GM19240 (cell line): ENCODE data around the gene FARP1.
"Not testable (repeated sequence)": the region's sequence is repeated elsewhere in the genome, so short reads cannot be mapped to it uniquely, and the experiment has no call there.

ENCODE experiments used
- DNase-seq: peaks from one replicate; pipeline ENCODE4 v3.0.0; 2011; ENCODE audit warnings: low spot score; ENCODE audit not compliant: insufficient read length

FARP1 gene

DNA sequence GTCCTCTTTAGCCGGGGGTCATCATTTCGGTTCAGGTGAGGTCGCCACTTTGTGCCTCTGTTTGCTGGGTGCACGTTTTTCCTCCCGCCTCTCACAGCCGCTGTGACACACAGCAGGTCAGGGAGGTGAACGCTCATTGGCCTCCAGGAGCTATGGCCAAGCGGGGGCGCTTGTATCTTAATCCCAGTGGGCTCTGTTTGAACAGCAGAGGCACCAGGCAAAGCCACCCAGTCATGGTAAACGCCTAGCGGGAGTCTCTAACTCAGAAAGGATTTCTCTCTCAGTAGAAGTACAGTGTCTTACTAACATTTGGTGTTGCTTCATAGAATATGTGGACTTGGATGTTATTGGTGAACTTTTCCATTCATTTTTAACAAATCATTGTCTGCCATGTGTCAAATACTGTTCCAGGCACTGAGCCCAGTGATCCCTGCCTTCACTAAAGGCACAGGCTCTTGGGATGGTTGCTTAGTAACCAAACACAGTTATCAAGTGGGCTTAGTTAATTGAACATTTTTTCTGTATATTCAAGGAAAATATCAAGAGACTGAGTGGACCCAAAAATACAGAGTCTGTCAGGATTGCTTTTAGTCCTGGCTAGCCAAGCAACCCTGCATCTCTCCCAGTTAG lies 247.3 kb downstream of the FARP1 start:
- no peak for DNase-seq

DNA sequence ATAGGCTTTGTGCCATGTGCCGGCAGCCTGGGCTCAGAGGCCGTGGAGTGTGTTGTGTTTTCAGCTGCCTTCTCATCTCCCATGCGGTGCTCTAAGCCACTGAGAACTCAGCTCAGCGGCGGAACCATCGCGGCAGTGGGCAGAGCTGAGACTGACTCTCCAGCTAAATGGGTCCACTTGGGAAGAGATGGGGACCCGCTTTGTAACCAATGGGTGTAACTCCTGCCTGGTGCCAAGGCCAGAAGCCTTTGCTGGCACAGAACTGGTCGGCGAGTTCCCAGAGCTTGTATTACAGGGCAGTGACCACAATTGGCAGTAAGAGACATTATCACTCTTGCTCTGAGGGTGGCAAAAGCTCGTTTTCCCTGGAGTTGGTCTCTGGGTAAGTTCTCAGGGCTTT lies 251.0 kb downstream of the FARP1 start:
- DNase-seq = no peak

DNA sequence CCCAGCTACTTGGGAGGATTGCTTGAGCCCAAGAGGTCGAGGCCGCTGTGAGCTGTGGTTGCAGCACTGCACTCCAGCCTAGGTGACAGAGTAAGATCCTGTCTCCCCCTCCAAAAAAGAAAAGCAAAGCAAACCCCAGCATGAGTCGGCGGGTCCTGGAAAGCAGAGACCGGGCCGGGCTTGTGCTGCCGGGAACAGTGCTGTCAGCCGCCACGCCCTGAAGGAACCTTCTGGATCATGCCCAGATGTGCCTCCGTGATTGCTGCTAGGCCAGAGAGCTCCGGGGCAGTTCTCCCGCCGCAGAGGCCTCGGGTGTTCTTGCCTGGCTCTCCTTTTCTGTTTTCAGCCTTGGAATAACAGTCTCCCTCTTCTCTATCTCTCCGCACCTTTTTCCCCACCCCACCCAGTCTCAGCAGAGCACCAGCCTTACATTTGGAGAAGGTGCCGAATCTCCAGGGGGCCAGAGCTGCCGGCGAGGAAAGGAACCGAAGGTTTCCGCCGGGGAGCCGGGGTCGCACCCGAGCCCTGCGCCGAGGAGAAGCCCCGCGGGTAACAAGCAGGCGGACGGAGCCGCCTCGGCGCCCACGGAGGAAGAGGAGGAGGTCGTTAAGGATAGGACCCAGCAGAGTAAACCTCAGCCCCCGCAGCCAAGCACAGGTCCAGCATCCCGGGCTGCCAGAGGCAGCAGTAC lies 252.1 kb downstream of the FARP1 start:
- DNase-seq = no peak

DNA sequence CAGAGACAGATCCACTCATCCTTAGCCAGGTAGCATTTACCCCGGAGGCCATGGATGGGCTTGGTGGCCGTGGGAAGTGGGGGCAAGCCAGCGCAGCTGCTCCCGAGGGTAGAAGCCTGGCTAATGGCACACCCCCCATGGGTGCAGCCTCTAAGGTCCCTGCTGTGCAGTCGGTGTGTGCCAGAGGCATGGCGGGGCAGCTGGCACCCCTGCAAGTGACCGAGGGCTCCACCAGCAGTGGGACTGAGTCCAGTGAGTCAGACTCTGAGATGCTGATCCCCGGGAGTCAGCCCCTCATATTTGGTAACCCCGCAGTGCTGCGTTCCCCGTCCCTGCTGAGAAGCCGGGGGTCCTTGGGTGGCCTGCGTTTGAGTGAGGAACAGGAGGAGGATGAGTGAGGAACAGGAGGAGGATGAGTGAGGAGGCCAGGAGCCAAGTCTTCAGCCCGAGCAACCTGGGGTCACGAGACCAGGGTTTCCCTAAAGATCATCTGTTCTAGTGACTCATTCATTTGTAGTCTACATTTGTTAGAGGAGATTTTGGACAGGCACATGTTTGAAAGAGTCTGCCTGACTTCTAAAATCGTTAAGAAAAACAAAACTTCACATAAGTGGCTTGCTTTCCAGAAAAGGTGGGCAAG lies 253.3 kb downstream of the FARP1 start:
- no peak for DNase-seq

DNA sequence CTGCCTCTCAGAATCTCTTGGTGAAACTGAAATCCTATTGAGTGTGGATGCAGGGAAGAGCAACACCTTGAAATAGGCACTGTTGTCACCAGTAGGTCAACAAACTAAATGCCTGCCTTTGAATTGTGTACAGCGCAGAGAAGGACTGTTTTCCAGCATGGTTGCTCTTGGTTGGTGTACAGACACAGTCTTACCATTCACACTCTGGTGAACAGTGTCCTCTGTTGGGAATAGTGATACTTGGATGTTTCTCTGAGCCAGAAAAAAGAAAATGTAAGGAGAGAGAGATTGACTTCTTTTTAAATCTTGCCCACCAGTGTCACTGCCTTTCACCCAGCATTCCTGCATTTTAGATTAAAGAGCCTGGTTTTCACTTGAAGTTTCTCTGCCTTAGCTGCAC lies 254.3 kb downstream of the FARP1 start:
- DNase-seq = no peak

DNA sequence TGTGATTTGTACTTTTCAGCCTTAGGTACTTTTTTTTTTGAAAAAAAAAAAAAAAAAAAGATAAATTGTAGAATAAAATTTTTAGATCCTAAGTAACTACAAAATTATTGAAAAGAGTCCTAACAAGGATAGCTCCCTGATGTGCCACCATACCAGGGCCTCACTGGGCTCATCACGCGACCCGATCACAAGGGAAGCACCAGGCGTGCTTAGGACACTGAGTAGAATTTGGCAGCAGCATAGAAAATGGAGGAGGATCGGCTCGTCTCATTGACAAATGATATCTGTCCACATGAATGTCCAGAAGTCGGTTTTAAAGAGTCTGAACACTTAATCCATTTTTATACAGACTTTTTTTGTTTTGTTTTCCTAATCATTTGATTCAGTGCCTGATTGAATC lies 255.0 kb downstream of the FARP1 start:
- DNase-seq = no peak

DNA sequence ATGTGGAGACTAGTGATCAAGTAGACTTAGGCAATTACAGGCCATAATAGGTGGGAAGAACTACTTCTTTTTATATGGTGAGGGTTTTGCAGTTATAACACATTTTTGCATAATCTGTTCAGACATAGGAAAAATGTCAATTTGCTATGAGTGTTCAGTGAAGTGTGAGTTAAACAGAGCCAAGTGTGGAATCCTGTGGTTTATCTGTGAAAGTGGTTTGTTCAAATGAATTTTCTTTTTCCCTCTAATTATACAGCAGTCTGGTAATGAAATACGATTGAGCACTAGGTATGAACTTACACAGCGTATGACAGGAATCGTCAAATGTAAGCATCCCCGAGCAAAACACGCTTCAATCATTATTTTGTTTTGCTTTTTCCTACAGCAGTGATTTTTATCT lies 255.7 kb downstream of the FARP1 start:
- DNase-seq = no peak

DNA sequence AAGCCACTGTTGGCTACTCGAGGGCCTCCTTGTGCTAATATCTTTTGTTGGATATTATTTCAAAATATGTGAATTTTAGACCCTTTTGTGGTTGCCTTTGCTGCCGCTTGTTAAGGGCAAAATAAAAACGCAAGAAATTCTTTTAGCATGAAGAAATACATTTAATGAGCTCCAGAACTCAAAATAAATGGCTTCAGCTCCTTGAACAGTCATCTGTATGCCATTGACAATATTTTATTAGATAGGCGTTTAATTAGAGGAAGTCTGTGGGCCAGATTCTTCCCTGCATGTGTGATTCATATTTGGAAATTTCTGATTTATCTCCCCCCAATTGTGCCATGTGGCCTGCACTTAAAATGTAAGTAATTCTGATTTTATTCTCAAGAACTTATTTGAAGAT lies 256.9 kb downstream of the FARP1 start:
- DNase-seq = no peak

DNA sequence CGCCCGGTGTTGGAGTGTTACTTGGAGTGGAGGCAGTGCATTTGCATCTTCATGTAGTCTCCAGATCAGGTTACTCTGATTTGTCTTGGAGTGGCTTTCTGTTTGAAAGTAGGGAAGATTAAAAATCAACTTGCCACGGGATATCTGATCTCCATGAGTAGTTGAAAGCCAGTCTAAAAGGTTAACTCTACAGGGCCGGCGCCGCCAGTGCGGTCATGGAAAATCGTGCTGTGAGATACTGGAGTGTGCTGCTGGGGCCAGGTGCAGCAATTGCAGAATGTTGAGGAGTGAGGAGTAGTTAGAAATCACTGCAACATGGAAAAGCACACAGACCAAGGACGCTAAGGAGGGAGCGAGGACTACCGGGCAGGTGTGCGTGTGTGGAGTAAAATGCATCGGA lies 259.0 kb downstream of the FARP1 start:
- DNase-seq = no peak

DNA sequence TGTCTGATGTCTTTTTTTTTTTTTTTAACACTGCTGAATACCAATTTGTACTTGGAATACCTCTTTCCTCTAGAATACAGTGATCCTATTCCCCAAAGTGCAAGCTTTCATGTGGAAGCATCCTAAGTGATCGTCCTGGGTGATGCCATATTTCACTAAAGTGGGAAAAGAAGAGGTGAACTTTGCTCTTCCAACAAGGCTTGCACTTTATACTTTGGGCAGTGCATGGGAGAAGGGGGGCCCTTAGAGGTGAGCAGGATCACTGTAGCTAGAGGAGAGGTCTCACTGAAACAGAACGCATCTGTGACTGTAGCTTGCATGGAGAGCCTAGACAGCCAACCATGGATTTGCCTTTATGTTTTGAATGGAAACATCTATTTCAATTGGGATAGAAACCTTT lies 260.2 kb downstream of the FARP1 start:
- DNase-seq = no peak

DNA sequence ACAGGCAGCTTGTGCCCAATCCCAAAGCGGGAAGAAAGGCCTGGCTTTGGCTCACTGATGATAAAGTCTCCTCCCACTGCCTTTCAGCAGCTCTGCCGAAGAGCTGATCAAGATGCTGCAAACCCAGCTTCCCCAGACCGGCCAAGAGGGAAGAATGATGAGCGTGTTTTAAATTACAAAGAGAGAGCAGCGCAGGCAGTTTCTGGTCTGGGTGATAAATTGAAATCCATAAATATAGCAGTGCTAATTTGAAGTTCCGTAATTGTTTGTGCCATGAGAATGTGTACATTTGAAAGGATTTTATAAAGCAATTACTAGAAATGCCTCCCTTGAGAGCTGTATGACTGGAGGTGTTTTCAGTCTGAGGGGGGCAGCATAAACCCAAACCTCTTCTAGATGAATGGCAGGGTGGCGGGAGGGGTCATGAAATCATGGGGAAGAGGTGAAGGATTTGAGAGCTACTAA lies 262.2 kb downstream of the FARP1 start:
- no peak for DNase-seq

DNA sequence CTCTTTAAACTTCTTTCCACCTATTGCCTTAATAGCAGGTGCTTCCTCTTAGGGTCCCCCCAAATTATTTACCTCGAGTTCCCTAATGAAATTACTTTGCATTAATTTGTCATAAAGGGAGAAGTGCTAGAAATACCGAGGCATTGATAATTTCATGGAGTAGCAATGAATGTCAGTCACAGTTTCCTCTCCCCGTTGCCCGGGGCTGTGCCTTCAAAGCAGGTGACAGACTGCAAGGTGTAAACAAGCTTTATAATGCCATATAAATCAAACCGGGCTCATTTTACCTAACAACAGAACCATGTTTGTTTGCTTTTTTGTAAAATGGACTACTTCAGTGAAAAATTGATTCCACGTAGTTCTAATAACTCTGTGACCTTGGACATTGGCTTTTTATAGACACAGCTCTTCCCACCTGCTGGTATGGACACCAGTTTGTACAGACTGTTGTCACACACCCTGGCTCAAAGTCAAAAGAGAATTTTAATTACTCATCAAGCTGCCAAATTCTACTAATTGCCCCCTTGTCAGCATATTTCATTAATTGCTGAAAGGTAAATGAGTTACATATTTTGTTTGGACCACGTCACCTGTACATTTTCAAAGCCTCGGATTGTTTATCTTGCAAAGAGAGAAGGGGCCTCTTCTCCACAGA lies 262.9 kb downstream of the FARP1 start:
- DNase-seq = no peak

DNA sequence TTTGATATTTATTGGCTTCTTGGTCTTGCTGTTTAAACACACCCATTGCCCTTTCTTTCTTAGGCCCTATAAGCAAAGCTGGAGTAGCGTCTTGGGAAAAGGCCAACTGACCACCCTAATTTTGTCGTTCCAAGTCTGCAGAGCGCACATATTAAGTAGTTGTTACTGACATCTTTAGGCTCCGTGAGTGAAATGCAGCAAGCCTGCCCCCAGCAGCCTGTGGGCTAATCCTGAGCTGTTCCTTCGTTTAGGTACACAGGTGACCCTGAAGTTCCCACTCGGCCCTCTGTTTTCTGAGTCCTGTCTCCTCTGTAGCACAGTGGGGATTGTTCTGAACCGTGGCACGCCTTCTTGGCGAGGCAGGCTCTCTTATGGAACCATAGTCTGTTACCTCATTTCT lies 263.5 kb downstream of the FARP1 start:
- DNase-seq = no peak

DNA sequence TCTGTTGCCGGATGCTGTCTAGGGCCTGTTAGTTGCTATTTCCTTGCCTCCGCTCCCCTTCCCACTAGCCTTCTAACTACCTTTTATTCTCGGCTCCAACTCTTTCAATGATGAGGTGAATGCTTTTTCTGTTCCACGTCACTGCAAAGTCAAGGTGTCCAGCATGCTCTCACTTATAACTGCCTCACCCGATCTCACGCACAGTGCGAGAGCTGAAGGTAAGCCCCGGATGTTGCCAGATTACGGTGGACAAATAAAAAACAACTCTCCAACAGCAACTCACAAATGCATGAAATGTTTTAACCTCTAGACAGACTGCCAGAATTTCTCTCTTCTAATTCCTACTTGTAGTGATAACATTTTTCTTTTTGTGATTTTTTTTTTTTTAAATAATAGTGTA lies 264.1 kb downstream of the FARP1 start:
- no peak for DNase-seq

DNA sequence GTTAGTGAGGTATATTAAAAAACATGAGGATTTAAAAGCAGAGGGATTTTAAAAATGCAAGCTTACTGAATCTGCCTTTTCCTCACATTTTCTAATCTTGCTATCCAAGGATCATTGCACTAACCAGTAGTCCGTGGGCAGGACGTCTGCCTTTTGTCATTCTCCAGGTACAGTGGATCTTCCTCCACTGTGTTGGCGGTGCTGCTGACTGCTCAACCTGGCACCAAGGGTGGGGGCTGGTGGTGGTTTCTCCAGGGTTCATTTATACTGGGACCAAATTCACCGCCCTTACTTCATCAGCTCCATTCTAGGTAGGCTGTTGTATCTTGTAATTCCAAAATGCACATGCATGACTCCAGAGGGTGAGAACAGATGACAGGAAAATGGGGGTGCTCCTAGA lies 264.7 kb downstream of the FARP1 start:
- DNase-seq = no peak

DNA sequence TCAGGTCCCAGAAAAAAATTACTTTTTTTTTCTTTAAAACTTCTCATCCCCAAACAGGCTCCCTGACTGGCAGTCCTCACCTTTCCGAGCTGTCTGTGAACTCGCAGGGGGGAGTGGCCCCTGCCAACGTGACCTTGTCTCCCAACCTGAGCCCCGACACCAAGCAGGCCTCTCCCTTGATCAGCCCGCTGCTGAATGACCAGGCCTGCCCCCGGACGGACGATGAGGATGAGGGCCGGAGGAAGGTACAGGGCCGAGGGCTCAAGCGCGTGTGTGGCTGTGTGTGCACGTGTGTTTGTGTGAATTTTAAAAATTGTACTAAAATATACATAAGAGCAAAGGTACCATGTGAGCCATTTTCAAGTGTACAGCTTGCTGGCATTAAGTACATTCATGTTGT lies 266.4 kb downstream of the FARP1 start:
- DNase-seq = no peak

DNA sequence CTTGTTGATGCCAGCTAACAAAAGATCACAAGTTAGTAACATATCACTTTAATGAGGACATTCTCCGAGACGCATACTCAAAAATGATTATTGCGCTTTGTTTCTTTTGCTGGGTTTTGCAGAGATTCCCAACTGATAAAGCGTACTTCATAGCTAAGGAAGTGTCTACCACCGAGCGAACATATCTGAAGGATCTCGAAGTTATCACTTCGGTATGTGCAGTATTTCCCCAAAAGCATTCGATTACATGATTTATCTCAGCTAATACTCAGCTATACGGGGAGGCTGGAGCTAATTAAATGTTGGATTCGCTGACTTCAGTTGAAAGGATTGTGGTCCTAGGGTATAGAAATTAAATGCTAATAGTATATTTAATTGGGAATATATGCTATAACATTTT lies 267.7 kb downstream of the FARP1 start:
- DNase-seq = no peak

DNA sequence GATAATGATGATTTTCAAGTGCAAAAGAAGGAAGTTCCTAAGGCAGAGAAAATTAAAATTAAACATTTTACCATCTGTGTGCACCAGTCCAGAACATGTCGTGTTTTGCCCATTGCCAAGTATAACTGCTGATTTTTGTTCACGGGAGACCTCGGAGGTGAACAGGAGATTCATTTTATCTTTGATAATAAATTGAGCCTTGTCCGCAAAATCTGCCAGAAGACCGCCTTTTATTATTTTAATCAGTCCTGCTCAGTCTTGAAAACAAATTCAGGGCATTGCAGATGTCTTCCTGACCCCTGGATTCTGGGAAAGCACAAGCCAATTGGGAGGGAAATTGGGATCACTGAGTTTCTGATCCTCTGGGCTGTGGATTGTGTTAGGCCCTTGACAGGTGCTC lies 268.1 kb downstream of the FARP1 start:
- no peak for DNase-seq

DNA sequence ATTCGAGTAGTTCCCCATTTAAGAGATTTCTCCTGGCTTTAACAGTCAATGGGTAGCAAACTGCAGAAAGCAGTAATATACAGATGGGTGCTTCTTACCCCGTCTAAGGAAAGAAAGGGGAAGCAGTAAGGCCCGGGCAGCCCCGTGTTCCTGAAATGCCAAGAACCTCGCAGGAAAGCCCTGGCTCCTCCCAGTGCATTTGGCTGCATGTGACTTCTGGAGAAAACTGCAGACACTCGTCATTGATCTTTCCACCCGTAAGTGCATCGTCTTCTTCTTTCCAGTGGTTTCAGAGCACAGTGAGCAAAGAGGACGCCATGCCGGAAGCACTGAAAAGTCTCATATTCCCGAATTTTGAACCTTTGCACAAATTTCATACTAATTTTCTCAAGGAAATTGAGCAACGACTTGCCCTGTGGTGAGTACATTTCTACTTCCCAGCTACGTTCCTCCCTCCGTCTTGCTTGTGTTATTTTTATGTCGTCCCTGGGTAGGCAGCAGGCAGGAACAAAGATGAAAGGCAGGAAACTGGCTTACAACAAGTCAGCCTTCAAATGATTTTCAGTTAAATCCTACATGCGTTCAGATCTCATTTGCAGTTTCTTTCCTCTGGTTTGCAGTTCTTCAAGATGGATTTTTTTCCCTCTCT lies 268.8 kb downstream of the FARP1 start:
- no peak for DNase-seq

DNA sequence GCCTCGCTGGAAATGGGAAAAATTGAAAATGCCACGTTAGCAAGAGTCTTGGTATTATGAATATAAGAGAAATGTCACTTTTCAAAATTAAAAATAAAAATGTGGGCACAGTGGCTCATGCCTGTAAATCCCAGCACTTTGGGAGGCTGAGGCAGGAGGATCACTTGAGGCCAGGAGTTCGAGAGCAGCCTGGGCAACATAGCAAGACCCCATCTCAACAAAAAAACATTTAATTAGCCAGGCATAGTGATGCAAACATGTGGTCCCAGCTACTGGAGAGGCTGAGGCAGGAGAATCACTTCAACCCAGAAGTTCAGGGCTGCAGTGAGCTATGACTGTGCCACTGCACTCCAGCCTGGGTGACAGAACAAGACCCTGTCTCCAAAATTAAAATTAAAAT lies 270.4 kb downstream of the FARP1 start:
- DNase-seq = not testable (repeated sequence)

DNA sequence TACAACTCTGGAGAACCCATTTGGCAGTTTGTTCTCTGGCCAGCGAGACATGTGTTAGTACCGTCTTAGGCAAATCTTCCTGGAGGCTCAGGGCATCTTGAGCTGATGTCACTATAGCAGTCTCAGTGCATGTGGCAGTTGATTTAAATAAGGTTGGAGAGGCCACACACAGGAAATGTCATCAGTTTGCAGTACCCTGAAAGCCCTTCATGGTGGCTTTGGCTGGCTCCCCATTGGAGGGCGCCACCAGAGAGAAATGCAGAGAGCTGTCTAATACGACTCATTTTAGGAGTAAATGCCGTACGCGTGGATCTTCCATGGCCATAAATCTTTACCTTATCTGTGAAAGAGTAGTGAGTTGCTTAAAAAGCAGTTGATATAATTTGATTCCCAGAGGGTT lies 270.9 kb downstream of the FARP1 start:
- DNase-seq = no peak
